Measurements from ENCODE around the gene GBP7. TPM values are rescaled to one million over a fixed set of nuclear protein-coding genes. Genes with fewer than 3 reads are reported as not detected.
"Not testable (repeated sequence)": the region's sequence is repeated elsewhere in the genome, so short reads cannot be mapped to it uniquely, and the experiment has no call there.

Gene GBP7, protein sequence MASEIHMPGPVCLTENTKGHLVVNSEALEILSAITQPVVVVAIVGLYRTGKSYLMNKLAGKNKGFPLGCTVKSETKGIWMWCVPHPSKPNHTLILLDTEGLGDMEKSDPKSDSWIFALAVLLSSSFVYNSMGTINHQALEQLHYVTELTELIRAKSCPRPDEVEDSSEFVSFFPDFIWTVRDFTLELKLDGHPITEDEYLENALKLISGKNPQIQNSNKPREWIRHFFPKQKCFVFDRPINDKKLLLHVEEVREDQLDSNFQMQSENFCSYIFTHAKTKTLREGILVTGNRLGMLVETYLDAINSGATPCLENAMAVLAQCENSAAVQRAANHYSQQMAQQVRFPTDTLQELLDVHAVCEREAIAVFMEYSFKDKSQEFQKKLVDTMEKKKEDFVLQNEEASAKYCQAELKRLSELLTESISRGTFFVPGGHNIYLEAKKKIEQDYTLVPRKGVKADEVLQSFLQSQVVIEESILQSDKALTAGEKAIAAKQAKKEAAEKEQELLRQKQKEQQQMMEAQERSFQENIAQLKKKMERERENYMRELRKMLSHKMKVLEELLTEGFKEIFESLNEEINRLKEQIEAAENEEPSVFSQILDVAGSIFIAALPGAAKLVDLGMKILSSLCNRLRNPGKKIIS
- not detected in 2 replicates for total RNA-seq

GRCh38 chr1:89175601-89176256 lies at the start of gene GBP7:
TSS of gene GBP7 (minus strand) at chr1:89176003. CDS start at chr1:89171935, 4,068 bp downstream.
- no peak for TF ChIP-seq CTCF (IDR thresholded peaks at IDR 0.05; ENCODE audit: insufficient read depth, low read depth, low read length)
- DNase-seq (ENCODE audit: low read depth) = no peak
- no peak within 1 kb of the TSS for H3K4me3 ChIP-seq (ENCODE audit: low read depth, low read length)

DNA sequence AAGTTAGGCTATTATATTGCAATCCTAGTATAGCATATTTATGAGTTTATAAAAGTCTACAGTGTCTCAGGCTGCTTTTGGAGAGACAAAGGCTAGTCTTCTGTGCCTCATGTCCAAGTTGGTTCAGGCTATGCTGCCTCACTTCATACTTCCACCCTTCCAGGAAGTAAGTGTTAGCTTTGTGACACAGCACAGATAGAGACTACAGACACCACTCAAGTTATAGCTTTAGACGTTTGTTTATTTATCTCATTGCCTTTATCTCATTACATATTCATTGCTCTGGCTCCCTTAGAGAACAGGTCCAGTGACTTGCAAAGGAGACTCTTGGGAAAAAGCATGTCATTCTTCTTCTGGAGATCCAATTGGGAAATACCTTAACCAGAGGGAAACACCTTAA lies 45.5 kb upstream of the GBP7 start:
- no peak overlapping the region for H3K4me3 ChIP-seq (ENCODE audit: low read depth, low read length)
- DNase-seq (ENCODE audit: low read depth) = no peak
- TF ChIP-seq CTCF (IDR thresholded peaks at IDR 0.05; ENCODE audit: insufficient read depth, low read depth, low read length) = no peak

DNA sequence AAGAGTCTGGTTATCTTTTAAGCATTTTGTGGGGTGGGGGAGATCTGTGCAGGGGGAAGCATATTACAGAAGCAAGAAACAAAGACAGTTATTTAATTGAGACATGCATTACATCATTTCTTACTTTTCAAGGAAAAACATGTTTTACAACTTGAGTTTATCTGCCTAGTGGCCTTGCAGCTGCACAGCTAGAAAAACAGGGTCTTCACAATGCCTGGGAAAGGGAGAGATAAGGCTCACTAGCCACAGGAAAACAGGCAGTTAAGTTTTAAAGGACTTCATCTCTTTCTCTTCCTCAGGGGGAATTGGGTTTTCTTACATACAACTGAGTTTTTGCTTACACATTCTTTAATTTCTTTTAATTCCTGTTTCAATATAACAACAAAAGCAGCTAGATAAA lies 44.0 kb upstream of the GBP7 start:
- DNase-seq (ENCODE audit: low read depth); H3K4me3 ChIP-seq (ENCODE audit: low read depth, low read length): not testable (repeated sequence)

- not testable (repeated sequence) for DNase-seq (ENCODE audit: low read depth); H3K4me3 ChIP-seq (ENCODE audit: low read depth, low read length)
Measured at GRCh38 chr1:89218941-89219340, 43.1 kb upstream of the GBP7 start.

DNA sequence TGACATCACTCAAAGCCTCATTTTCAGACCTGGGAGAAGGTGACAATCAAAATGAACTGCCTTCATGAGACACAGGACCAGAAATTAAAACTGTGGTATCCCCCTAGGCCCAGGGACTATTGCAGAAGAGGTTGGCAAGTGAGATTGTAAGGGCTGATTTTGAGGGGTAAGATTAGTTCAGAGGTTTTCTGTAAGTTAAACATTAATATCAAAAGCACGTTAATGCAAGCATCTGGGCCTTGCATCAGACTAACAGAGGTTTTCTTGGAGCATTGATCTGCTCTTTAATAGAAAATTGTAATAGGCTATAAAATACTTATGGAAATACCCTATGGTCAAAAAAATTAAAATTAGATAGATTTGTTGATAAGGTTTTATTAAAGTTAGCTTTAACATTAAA lies 37.5 kb upstream of the GBP7 start:
- no peak for DNase-seq (ENCODE audit: low read depth)
- no peak for TF ChIP-seq CTCF (IDR thresholded peaks at IDR 0.05; ENCODE audit: insufficient read depth, low read depth, low read length)
- H3K4me3 ChIP-seq (ENCODE audit: low read depth, low read length) = no peak overlapping the region

DNA sequence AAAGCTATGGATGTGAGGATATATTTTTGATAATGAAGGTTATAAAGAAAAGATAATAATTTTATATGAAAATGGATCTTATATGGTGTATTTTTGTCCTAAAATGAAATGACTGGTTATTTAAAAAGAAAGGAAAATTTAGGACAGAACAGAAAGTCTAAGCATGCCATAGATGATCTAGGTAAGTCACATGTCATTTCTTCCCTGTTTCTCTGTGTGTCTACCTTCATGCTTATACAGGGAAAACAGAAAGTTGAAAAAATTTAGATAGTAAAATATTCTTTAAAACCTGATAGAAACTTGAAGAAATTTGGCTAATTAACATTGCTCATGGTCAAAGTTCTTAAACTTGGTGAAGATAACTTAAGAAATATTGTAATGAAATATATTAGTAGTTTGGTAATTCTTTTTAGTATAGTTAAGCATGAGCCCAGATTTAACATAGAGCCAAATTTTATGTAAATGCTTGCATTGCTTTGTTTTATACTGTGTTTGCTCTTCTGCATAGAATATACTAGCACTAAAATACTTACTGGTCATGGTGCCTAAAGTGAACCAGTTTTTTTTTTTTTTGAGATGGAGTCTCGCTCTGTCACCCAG lies 35.3 kb upstream of the GBP7 start:
- H3K4me3 ChIP-seq (ENCODE audit: low read depth, low read length) = no peak overlapping the region
- no peak for DNase-seq (ENCODE audit: low read depth)
- no peak for TF ChIP-seq CTCF (IDR thresholded peaks at IDR 0.05; ENCODE audit: insufficient read depth, low read depth, low read length)

GRCh38 chr1:89206373-89206772 lies 30.6 kb upstream of the GBP7 start:
- TF ChIP-seq CTCF (IDR thresholded peaks at IDR 0.05; ENCODE audit: insufficient read depth, low read depth, low read length) = no peak
- DNase-seq (ENCODE audit: low read depth) = no peak
- H3K4me3 ChIP-seq (ENCODE audit: low read depth, low read length) = no peak overlapping the region

Data from fibroblast of villous mesenchyme (primary cell).